Activated naive CD8-positive, alpha-beta T cell treated with anti-CD3 and anti-CD28 coated beads, Interleukin-2, amount 50 U/mL, for 24 hours (primary cell): ENCODE measurements around the gene CACNA1I.

Experiments
- ATAC-seq: fragments of 150-1000 bp; cut with Tn5 transposase; one replicate; pipeline ENCODE4 v1.10.0; 2021
- DNase-seq: peaks from one replicate; pipeline ENCODE4 v3.0.0; 2021
- H3K27ac Mint-ChIP-seq: one replicate; pipeline ENCODE4 v1.8.0; 2021; ENCODE audit warnings: mild to moderate bottlenecking, mixed read lengths
- H3K27me3 Mint-ChIP-seq: one replicate; pipeline ENCODE4 v1.8.0; 2021; ENCODE audit warnings: mixed read lengths
- H3K36me3 Mint-ChIP-seq: one replicate; pipeline ENCODE4 v1.8.0; 2021; ENCODE audit warnings: low read depth, mixed read lengths
- H3K4me1 Mint-ChIP-seq: one replicate; pipeline ENCODE4 v1.8.0; 2021; ENCODE audit warnings: mixed read lengths
- H3K4me3 Mint-ChIP-seq: one replicate; pipeline ENCODE4 v1.8.0; 2021; ENCODE audit warnings: mild to moderate bottlenecking, moderate library complexity, mixed read lengths
- H3K9me3 Mint-ChIP-seq: one replicate; pipeline ENCODE4 v1.8.0; 2021; ENCODE audit warnings: mixed read lengths

CACNA1I gene

DNA sequence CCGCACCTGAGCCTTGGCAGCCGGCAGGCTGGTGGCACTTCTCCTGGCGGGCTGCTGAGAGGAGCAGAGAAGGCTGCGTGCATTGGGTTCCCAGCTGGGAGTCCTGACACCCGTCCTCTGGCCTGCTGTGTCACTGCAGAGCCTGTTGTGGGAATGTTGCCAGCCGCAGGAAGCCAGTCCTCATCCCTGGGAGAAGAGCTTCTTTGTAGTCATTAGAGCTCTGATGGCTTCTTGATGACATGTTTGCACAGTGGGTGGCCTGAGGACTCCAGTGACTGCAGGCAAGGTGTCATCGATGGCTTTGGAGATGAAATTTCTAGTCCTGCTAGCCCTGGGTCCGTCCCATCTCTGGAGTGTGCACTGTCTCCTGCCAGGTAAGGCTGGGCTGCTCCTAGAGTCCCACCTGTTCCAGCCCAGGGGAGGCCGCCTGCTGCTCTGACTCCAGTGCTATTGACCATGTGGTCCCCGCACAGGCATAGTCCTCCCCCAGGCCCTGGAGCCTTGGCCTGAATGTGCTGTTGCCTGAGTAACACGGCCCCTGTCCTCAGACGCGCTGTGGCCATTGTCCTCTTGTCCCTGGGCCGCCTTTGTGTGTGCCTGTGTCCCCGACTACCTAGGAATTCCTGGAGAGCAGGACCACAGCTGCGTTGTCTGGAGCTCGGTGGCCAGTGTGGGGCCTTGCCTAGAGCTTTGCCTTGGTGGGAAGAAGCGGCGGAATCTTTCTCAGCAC lies 129.2 kb downstream of the CACNA1I start:
- H3K27ac Mint-ChIP-seq: no peak overlapping the region
- no peak for ATAC-seq
- H3K9me3 Mint-ChIP-seq: no peaks in the 10 kb centered on the region
- H3K36me3 Mint-ChIP-seq: no peaks in the 10 kb centered on the region
- no peak for DNase-seq
- H3K4me3 Mint-ChIP-seq: no peak overlapping the region
- H3K4me1 Mint-ChIP-seq: no peaks in the 10 kb centered on the region
- H3K27me3 Mint-ChIP-seq: peaks cover 3% of the 10 kb centered on the region

DNA sequence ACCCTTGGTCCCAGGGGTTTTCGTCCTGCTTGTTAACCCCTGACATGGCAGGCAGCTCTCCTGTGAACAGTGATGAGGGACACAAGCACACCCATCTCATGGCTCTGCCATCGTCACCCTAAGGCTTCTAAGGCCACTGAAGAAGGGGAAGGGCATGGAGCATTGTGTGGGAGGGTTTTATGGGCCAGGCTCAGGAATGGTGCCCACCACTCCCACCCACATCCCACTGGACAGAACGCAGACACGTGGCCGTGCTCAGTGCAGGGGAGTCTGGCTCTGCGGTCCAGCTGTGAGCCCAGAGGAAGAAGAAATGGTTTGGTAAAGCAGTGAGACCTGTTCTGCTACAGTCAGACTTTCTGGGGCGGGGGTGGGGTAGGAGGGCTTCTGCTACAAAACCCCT lies 130.0 kb downstream of the CACNA1I start:
- DNase-seq (no peak), ATAC-seq (no peak)
- Mint-ChIP-seq H3K27me3 (peaks cover 3% of the 10 kb centered on the region), H3K9me3 (no peaks in the 10 kb centered on the region), H3K27ac (no peak overlapping the region), H3K4me3 (no peak overlapping the region), H3K36me3 (no peaks in the 10 kb centered on the region), H3K4me1 (no peaks in the 10 kb centered on the region)

DNA sequence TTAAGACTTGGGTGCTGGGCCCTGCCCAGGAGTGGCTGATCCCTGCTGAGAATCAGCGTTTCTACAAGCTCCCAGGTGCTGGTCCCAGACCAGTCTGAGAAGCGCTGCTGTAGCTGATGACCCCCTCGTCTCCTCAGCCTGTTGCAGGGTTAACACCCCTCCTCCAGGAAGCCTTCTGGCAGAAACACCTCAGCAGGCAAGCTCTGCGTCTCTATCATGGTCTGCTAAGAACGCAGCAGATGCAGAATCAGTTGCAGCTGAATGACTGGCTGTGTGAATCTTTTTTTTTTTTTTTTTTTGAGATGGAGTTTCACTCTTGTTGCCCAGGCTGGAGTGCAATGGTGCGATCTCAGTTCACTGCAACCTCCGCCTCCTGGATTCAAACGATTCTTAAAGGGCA lies 132.5 kb downstream of the CACNA1I start:
- Mint-ChIP-seq H3K4me3 (no peak overlapping the region), H3K36me3 (no peaks in the 10 kb centered on the region), H3K27ac (no peak overlapping the region), H3K4me1 (no peaks in the 10 kb centered on the region), H3K27me3 (no peaks in the 10 kb centered on the region), H3K9me3 (no peaks in the 10 kb centered on the region)
- DNase-seq (no peak), ATAC-seq (no peak)

DNA sequence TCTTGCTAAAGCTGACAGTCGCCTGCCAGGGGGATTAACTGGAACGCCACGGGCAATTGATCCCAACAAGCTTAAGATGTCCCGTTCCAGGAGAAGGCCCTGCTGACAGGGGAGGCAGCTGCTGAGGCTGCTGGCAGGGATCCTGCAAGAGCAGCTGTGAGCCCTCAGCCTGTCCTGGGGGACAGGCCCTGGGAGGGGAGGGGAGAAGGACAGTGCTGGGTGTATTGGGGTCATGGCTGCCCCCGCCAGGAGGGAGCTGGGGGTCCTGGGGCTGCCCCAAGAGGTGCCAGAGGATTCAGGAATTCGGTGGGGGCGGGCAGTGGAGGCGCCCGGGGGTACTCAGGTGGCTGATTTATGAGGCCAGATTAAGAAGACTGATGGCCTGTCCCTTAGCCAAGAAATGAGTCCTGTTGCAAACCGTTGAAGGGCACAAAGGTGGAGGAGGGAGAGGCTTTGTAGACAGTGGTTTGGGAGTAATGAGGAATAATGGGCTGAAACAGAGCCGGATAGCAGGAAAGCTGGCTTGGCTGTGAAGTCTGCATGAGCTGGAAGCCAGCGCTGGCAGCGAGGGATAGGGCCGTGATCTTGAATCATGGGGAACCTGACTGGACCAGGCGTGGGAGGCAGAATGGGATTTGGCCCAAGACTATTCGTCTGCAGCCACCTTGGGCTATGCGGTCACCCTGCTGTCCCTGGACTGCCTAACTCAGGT lies 133.5 kb downstream of the CACNA1I start:
- no peaks in the 10 kb centered on the region for H3K27me3 Mint-ChIP-seq
- DNase-seq: no peak
- no peaks in the 10 kb centered on the region for H3K9me3 Mint-ChIP-seq
- H3K4me3 Mint-ChIP-seq: no peak overlapping the region
- no peaks in the 10 kb centered on the region for H3K4me1 Mint-ChIP-seq
- H3K36me3 Mint-ChIP-seq: no peaks in the 10 kb centered on the region
- ATAC-seq: no peak
- no peak overlapping the region for H3K27ac Mint-ChIP-seq

DNA sequence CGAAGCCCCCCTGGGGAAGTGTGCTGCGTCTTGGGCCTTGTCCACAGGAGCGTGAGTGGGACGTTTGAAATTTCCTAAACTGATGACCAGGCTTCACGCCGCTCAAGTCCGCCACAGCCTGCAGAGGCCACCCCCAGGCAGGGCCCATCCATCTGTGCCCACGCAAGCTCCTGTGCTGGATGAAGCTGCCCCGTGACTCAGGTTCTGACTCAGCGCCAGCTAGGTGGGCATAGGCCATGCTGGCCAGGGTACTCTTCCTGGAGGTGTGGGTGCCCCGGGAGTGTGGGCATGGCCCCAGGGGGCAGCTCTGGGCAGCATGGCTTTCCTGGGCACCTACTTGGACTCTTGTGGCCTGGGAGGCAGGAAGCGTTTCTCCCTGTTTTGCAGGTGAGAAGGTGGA lies 134.8 kb downstream of the CACNA1I start:
- no peak for DNase-seq
- no peak for ATAC-seq
- H3K36me3 Mint-ChIP-seq: no peaks in the 10 kb centered on the region
- no peak overlapping the region for H3K27ac Mint-ChIP-seq
- H3K4me1 Mint-ChIP-seq: no peaks in the 10 kb centered on the region
- no peaks in the 10 kb centered on the region for H3K9me3 Mint-ChIP-seq
- no peaks in the 10 kb centered on the region for H3K27me3 Mint-ChIP-seq
- H3K4me3 Mint-ChIP-seq: no peak overlapping the region

GRCh38 chr22:39706376-39707140 lies 136.0 kb downstream of the CACNA1I start:
- Mint-ChIP-seq H3K4me1 (no peaks in the 10 kb centered on the region), H3K27me3 (no peaks in the 10 kb centered on the region), H3K36me3 (no peaks in the 10 kb centered on the region), H3K4me3 (no peak overlapping the region), H3K27ac (no peak overlapping the region), H3K9me3 (no peaks in the 10 kb centered on the region)
- ATAC-seq (no peak), DNase-seq (no peak)

- H3K36me3 Mint-ChIP-seq: no peaks in the 10 kb centered on the region
- DNase-seq (no peak), ATAC-seq (no peak)
- no peaks in the 10 kb centered on the region for H3K27me3 Mint-ChIP-seq
- H3K27ac Mint-ChIP-seq: no peak overlapping the region
- no peak overlapping the region for H3K4me3 Mint-ChIP-seq
- no peaks in the 10 kb centered on the region for H3K9me3 Mint-ChIP-seq
- no peaks in the 10 kb centered on the region for H3K4me1 Mint-ChIP-seq
Observed at GRCh38 chr22:39707351-39707750, 136.8 kb downstream of the CACNA1I start.

GRCh38 chr22:39707816-39708215 lies 137.3 kb downstream of the CACNA1I start:
- H3K4me1 Mint-ChIP-seq: no peaks in the 10 kb centered on the region
- no peaks in the 10 kb centered on the region for H3K36me3 Mint-ChIP-seq
- DNase-seq: no peak
- no peaks in the 10 kb centered on the region for H3K27me3 Mint-ChIP-seq
- no peaks in the 10 kb centered on the region for H3K9me3 Mint-ChIP-seq
- no peak overlapping the region for H3K4me3 Mint-ChIP-seq
- no peak for ATAC-seq
- no peak overlapping the region for H3K27ac Mint-ChIP-seq

DNA sequence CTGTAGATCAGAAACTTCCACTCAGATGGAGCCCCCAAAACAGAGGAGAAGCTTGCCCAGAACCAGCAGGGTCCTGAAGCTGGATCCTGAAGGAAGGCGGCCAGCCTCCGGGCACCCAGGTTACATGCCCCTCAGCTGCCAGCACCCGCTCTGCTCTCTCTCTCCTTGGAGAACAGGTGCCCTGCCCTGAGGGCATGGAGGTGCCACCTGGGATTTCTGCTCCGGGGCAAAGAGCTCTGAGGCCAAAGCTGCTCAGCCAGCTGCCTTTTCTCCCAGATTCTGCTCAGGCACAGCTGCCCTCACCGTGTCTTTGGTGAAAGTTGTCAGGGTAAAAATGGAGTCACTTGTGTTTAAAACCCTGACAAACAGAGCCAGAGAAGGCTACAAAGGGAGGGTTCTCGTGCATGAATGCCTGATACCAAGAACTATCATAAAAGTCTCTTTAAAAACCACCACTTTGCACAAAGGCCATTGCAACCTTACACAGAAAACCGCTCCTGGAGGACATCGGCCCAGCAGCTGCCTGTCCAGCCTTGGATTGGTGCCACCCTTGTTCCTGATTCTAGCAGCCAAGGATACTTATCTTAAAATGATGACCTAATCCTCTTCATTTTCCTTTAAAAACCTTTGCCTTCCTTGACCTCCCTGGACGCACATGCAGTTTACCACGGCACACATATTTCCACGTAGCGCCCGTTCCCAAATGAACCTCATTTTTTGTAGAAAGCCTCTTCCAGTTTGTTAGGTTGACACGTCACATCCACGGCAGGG lies 140.0 kb downstream of the CACNA1I start:
- no peak for DNase-seq
- Mint-ChIP-seq H3K27me3 (no peaks in the 10 kb centered on the region), H3K9me3 (no peaks in the 10 kb centered on the region), H3K4me1 (no peaks in the 10 kb centered on the region), H3K27ac (no peak overlapping the region), H3K36me3 (no peaks in the 10 kb centered on the region), H3K4me3 (no peak overlapping the region)
- no peak for ATAC-seq

GRCh38 chr22:39712081-39712480 lies 141.5 kb downstream of the CACNA1I start:
- H3K36me3 Mint-ChIP-seq: no peaks in the 10 kb centered on the region
- no peak overlapping the region for H3K27ac Mint-ChIP-seq
- no peaks in the 10 kb centered on the region for H3K4me1 Mint-ChIP-seq
- no peak overlapping the region for H3K4me3 Mint-ChIP-seq
- no peaks in the 10 kb centered on the region for H3K27me3 Mint-ChIP-seq
- DNase-seq (no peak), ATAC-seq (no peak)
- H3K9me3 Mint-ChIP-seq: no peaks in the 10 kb centered on the region

DNA sequence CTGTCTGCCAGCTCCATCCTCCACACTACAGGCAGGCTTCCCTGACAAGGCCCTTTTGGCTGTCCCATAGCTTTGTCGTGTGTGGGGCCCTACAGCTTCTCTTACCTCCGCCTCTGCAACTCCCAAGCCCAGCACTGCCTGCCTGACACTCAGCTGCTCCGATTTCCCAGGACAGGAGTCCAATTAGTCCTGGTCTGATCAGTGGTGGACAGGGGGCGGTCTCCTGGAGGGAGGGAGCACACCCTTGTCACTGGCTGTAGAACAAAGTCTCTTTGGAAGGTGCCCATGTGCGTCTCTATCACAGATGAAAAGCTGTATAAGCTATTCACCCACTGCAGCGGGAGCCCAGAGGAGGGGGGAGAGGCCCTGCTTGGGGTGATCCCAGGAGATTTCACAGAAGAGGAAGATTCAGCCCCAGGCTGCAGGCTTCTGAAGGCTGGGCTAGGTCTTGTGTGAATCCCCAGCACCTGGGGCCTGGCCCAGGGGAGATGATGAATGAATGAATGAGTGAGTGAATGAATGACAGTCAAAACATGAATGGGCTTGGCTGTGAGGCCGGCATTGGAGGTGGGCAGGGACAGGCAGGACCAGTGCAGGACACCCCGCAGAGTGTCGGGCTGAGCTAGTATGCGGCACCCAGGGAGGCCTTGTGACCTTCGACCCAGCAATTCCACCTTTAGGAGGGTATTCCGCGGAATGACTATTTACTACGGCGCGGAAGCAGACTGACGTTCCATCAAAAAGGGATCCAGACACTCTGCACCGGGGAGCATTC lies 142.4 kb downstream of the CACNA1I start:
- Mint-ChIP-seq H3K4me3 (no peak overlapping the region), H3K27me3 (no peaks in the 10 kb centered on the region), H3K9me3 (no peaks in the 10 kb centered on the region), H3K27ac (no peak overlapping the region), H3K4me1 (no peaks in the 10 kb centered on the region), H3K36me3 (no peaks in the 10 kb centered on the region)
- DNase-seq (no peak), ATAC-seq (no peak)

GRCh38 chr22:39713799-39714290 lies 143.3 kb downstream of the CACNA1I start:
- no peak overlapping the region for H3K4me3 Mint-ChIP-seq
- no peak for DNase-seq
- ATAC-seq: peak; percentile 22
- no peaks in the 10 kb centered on the region for H3K36me3 Mint-ChIP-seq
- no peaks in the 10 kb centered on the region for H3K4me1 Mint-ChIP-seq
- H3K27ac Mint-ChIP-seq: no peak overlapping the region
- H3K9me3 Mint-ChIP-seq: no peaks in the 10 kb centered on the region
- no peaks in the 10 kb centered on the region for H3K27me3 Mint-ChIP-seq

DNA sequence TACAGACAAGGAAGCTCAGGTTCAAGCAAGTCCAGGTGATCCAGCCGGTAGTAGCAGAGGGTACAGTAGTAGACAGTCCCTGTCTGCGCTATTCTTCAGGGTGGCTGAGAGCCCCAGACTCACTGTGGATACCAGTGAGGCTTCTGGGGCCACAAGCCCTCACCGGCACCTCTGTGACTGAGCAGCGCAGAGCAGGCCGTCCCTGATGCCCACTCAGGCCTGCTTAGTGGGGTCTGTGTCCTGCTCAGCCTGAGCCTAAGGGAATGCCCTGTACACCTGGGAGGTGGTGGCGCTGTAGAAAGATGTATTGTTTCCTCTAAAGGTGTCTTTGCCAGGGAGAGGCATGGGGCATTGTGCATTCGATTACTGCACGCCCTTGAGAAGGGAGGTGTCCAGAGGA lies 143.8 kb downstream of the CACNA1I start:
- Mint-ChIP-seq H3K4me3 (no peak overlapping the region), H3K4me1 (no peaks in the 10 kb centered on the region), H3K27ac (peak overlapping the region; percentile 26), H3K27me3 (no peaks in the 10 kb centered on the region), H3K36me3 (no peaks in the 10 kb centered on the region), H3K9me3 (no peaks in the 10 kb centered on the region)
- DNase-seq (no peak), ATAC-seq (peak; percentile 12)
